BJ (cell line): ENCODE data around the gene NFIA. TPM values are rescaled to one million over a fixed set of nuclear protein-coding genes. Genes with fewer than 3 reads are reported as not detected.

ENCODE experiments used
- CTCF ChIA-PET: fragments of 350-600 bp; formaldehyde crosslinking; extraction: SDS; loops from one replicate; lab custom pipeline; 2021; ENCODE audit warnings: antibody characterized with exemption, inconsistent platforms; lab: Yijun Ruan, JAX
- POLR2A ChIA-PET: fragments of 300-600 bp; sonication (Branson Sonifier 250); formaldehyde crosslinking; extraction: SDS; loops from one replicate; lab custom pipeline; 2021; ENCODE audit warnings: antibody characterized with exemption; lab: Charles Lee
- DNase-seq: peaks from one replicate; pipeline ENCODE4 v3.0.0-alpha.2; 2011; ENCODE audit warnings: low read depth
- H3K27me3 ChIP-seq: 2 replicates; pipeline ENCODE4 v1.6.0; 2011; ENCODE audit warnings: low read length; ENCODE audit not compliant: control insufficient read depth, insufficient read depth
- H3K36me3 ChIP-seq: 2 replicates; pipeline ENCODE4 v1.5.1; 2011; ENCODE audit warnings: low read length; ENCODE audit not compliant: control insufficient read depth, insufficient read depth
- H3K4me3 ChIP-seq: 2 replicates; pipeline ENCODE4 v1.5.1; 2011; ENCODE audit warnings: low read depth, mild to moderate bottlenecking, control low read depth, low read length
- polyA plus RNA-seq: library from polyadenylated mRNA; depleted of rRNA; stranded (reverse); fragments of >200 nt; gene quantifications from 2 replicates; pipeline ENCODE4 v1.2.3, GENCODE V29; 2011
- TF ChIP-seq, protein P1 (sequence below): IDR thresholded peaks from 2 replicates; pipeline ENCODE4 v1.5.1; 2011; ENCODE audit warnings: low read depth, mild to moderate bottlenecking, control low read depth, inconsistent platforms, low read length, moderate library complexity; ENCODE audit not compliant: insufficient read depth

The NFIA gene
- polyA plus RNA-seq, 1 experiment = 4.5 TPM

DNA sequence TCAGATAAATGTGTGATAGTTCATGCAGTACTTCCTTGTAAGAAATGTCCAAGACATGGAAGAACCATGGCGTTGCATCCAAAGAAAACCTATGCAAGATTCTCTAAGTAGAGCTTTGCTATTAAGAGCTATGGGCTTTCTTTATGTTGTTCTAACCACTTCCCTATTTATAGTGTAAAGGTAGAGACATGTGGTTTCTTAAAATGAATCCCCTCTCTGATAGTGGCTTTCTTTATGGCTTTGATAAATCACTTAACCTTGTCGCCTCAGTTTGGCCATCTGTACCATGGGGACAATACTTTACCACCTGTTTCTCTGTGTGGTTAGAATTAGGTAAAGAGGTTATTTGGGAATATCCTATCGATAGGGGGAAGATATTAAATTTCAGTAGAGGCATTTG is 305.5 kb downstream of the NFIA start:
- Histone ChIP-seq H3K27me3 (no peaks in the 10 kb centered on the region), H3K36me3 (peaks cover 1% of the 10 kb centered on the region; the same call in 1 of the 2 replicates), H3K4me3 (no peak overlapping the region)
- POLR2A ChIA-PET = no interaction called here
- DNase-seq = no peak
- CTCF ChIA-PET = no interaction called here
- TF ChIP-seq, protein P1, sequence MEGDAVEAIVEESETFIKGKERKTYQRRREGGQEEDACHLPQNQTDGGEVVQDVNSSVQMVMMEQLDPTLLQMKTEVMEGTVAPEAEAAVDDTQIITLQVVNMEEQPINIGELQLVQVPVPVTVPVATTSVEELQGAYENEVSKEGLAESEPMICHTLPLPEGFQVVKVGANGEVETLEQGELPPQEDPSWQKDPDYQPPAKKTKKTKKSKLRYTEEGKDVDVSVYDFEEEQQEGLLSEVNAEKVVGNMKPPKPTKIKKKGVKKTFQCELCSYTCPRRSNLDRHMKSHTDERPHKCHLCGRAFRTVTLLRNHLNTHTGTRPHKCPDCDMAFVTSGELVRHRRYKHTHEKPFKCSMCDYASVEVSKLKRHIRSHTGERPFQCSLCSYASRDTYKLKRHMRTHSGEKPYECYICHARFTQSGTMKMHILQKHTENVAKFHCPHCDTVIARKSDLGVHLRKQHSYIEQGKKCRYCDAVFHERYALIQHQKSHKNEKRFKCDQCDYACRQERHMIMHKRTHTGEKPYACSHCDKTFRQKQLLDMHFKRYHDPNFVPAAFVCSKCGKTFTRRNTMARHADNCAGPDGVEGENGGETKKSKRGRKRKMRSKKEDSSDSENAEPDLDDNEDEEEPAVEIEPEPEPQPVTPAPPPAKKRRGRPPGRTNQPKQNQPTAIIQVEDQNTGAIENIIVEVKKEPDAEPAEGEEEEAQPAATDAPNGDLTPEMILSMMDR = no peak

DNA sequence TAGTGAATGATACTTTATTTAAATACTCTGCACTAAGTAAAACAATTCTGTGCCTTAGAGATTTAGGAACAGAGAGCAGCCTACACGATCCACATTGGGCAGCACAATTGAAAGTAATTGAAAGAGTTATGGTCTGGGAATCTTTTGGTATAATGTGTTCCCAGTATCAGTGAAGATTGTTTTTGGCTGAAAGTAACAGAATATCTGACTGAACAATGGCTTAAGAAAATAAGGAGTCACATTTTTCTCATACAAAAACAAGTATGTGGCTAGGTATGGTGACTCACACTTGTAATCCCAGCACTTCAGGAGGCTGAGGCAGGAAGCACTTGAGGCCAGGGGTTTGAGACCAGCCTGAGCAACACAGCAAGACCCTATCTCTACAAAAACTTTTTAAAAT is 306.2 kb downstream of the NFIA start:
- Histone ChIP-seq H3K27me3 (no peaks in the 10 kb centered on the region), H3K36me3 (no peaks in the 10 kb centered on the region), H3K4me3 (no peak overlapping the region)
- no peak for DNase-seq
- ChIA-PET POLR2A (no interaction called here), CTCF (interaction anchor here (0.6 kb wide), 1 partner anchor 10 kb away, joined by 3 read pairs; no protein-coding TSS in a partner anchor)
- TF ChIP-seq, protein P1 = no peak

DNA sequence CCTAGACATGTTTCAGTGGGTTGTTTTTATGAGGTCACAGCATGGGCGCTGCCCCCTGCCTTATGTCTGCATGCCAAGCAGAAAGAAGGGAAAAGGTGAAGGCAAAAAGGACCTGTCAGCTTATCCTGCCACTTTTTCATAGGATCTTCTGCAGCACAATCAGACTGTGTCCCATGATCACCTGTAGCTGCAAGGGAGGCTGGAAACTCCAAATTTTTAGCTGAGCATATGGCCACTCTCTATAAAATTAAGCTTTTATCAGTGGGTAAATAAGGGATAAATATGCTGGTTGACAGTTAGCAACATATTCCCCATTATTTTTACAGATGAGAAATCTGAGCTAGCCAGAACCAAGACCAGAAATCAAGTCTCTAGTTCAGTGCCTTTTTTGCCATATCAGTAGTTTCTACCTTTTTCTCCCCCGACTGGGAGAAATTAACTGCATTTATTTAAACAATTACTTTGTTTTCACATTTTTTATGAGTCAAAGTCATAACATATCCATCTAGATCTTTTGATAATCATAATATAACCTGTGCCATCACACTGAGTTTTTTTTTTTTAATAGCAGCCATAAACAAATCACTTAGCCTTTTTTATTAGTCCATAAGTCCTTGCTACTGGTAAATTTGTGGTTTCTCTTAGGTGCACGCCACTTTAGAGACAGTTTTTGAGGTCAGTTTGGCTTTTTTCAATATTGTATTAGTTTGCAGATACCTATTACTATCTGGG is 307.0 kb downstream of the NFIA start:
- H3K36me3 ChIP-seq = no peaks in the 10 kb centered on the region
- ChIA-PET CTCF (interaction anchor here (0.6 kb wide), 1 partner anchor 11 kb away, joined by 3 read pairs; no protein-coding TSS in a partner anchor), POLR2A (no interaction called here)
- no peak overlapping the region for H3K4me3 ChIP-seq
- no peaks in the 10 kb centered on the region for H3K27me3 ChIP-seq
- no peak for DNase-seq
- TF ChIP-seq, protein P1 = no peak

DNA sequence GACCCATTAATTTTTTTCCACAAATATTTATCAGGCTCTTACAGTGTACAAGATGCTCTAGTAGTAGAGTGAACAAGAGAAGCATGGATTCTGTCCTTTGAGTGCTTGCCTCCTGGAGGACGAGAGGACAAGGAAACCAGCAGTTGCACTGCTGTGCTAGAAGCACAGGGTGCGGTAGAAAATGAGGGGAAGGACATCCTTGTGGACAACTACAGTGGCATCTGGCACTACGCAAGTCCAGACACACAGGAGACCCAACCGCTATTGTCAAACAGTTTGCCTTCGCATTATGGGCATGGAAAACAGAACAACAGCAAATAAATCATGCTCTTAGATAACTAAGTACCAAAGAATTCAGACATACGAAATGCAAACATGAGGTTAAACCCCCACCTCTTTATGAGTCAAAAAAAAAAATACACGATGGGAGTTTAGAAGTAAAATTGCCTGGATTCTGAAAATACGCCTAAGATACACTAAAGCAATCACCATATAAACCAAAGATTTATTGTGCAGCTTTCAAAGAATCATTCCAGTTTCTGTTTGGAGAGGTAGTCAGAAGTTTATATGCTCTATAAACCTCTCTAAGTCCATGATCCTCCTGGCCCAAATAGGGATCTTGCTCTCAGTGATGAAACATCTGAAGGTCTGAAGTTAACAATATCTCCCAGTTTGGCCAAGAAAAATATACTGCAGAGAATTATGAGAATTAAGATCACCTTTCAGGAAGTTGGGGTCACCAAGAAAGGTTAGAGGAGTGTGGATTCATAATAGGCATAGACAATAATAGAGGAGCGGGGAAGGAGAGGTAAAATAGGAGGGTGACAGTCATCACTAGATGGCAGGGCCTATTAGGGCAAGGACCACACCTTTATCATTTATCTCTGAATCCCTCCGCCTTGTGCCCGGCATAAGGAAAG is 307.8 kb downstream of the NFIA start:
- ChIA-PET CTCF (interaction anchor here (0.7 kb wide), 1 partner anchor 31 kb away, joined by 3 read pairs; no protein-coding TSS in a partner anchor), POLR2A (no interaction called here)
- H3K27me3 ChIP-seq = no peaks in the 10 kb centered on the region
- H3K36me3 ChIP-seq = no peaks in the 10 kb centered on the region
- TF ChIP-seq, protein P1 = no peak
- no peak for DNase-seq
- no peak overlapping the region for H3K4me3 ChIP-seq

DNA sequence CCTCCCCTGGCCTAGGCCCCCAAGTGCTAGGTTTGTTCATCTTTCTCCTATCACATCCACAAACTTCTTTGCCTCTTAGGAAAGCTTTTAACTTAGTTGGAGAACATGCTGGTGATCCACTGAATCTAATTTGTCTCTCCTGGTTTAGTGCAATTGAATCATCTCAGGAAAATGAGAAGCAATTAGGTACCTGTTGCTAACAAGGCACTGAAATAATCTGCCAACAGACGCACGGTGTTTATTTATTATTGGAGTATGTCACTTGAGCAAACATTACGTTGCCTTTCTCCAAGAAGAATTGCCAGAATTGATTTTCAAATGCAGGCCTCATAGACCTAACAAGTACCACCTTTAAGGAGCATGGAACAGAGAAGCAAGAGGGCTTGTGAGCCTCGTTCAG is 309.4 kb downstream of the NFIA start:
- DNase-seq = no peak
- Histone ChIP-seq H3K27me3 (no peaks in the 10 kb centered on the region), H3K4me3 (no peak overlapping the region), H3K36me3 (no peaks in the 10 kb centered on the region)
- TF ChIP-seq, protein P1 = no peak
- CTCF ChIA-PET = interaction anchor here (0.9 kb wide), 1 partner anchor 32 kb away, joined by 3 read pairs; no protein-coding TSS in a partner anchor
- POLR2A ChIA-PET = no interaction called here
